DND-41 (cell line): ENCODE results near the gene AKR7A2.

ENCODE experiments used
- ATAC-seq: fragments of 200-7000 bp; cut with Tn5 transposase; 3 replicates; pipeline ENCODE4 v1.9.1; 2021; ENCODE audit warnings: low read depth; ENCODE audit not compliant: insufficient read depth
- DNase-seq: peaks from one replicate; pipeline ENCODE4 v3.0.0-alpha.2; 2020
- H2AFZ ChIP-seq: 2 replicates; pipeline ENCODE4 v1.6.0; 2012; ENCODE audit warnings: low read depth, low read length
- H3K27ac ChIP-seq: 2 replicates; pipeline ENCODE4 v1.5.1; 2012; ENCODE audit warnings: low read length, inconsistent platforms
- H3K27me3 ChIP-seq: fragments of 200-600 bp; sonication (generic); 2 replicates; pipeline ENCODE4 v1.6.0; 2012; ENCODE audit warnings: low read length, mild to moderate bottlenecking, inconsistent platforms; ENCODE audit not compliant: insufficient read depth, poor library complexity
- H3K36me3 ChIP-seq: 2 replicates; pipeline ENCODE4 v1.5.1; 2012; ENCODE audit warnings: low read length, inconsistent platforms; ENCODE audit not compliant: insufficient read depth
- H3K4me1 ChIP-seq: 2 replicates; pipeline ENCODE4 v1.5.1; 2012; ENCODE audit warnings: mild to moderate bottlenecking, low read length; ENCODE audit not compliant: insufficient read depth
- H3K4me2 ChIP-seq: 2 replicates; pipeline ENCODE4 v1.6.0; 2012; ENCODE audit warnings: mild to moderate bottlenecking, moderate library complexity, low read length, inconsistent platforms; ENCODE audit not compliant: insufficient read depth
- H3K4me3 ChIP-seq, 2 experiments: fragments of 200-600 bp in 1 of 2; shearing (Covaris generic) in 1 of 2; 2 replicates each; pipeline ENCODE4 v1.5.1; 2012 to 2016; ENCODE audit warnings: inconsistent platforms in 2 of 2, low read length in 2 of 2, mild to moderate bottlenecking in 2 of 2, low read depth in 1 of 2, moderate library complexity in 1 of 2
- H3K79me2 ChIP-seq: 2 replicates; pipeline ENCODE4 v1.6.0; 2012; ENCODE audit warnings: low read length, inconsistent platforms; ENCODE audit not compliant: insufficient read depth
- H3K9ac ChIP-seq: 2 replicates; pipeline ENCODE4 v1.6.0; 2012; ENCODE audit warnings: low read depth, mild to moderate bottlenecking, inconsistent platforms, low read length, moderate library complexity
- H3K9me3 ChIP-seq: 2 replicates; pipeline ENCODE4 v1.5.1; 2012; ENCODE audit warnings: low read length, moderate library complexity, mild to moderate bottlenecking, inconsistent platforms; ENCODE audit not compliant: insufficient read depth, severe bottlenecking
- H4K20me1 ChIP-seq: 2 replicates; pipeline ENCODE4 v1.6.0; 2012; ENCODE audit warnings: low read length; ENCODE audit not compliant: insufficient read depth
- EZH2 ChIP-seq: IDR thresholded peaks from 3 replicates; pipeline ENCODE4 v1.6.1; 2012; ENCODE audit warnings: borderline replicate concordance, low read depth, mild to moderate bottlenecking, moderate library complexity, low read length, inconsistent platforms; ENCODE audit not compliant: severe bottlenecking
- TF ChIP-seq, protein P1 (sequence below): IDR thresholded peaks from 2 replicates; pipeline ENCODE4 v1.5.1; 2012; ENCODE audit warnings: borderline replicate concordance, low read length, moderate library complexity, mild to moderate bottlenecking; ENCODE audit not compliant: poor library complexity, severe bottlenecking; ENCODE audit errors: extremely low read depth

AKR7A2 gene

DNA sequence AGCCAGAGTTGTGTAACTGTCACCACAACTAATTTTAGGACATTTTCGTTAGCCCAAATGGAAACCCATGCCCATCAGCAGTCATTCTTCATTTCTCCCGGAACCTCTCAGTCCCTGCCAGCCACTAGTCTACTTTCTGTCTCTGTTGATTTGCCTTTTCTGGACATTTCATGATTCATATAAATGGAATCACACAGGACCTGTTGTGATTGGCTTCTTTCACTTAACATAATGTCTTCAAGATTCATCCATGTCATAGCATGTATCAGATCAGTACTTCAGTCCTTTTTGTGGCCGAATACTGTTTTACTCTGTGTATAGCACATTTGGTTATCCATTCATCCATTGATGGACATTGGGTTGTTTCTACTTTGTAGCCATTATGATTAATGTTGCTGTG lies 7.3 kb upstream of the AKR7A2 start:
- H3K4me2 ChIP-seq = no peak overlapping the region
- H3K4me3 ChIP-seq = no peak overlapping the region
- TF ChIP-seq, protein P1, sequence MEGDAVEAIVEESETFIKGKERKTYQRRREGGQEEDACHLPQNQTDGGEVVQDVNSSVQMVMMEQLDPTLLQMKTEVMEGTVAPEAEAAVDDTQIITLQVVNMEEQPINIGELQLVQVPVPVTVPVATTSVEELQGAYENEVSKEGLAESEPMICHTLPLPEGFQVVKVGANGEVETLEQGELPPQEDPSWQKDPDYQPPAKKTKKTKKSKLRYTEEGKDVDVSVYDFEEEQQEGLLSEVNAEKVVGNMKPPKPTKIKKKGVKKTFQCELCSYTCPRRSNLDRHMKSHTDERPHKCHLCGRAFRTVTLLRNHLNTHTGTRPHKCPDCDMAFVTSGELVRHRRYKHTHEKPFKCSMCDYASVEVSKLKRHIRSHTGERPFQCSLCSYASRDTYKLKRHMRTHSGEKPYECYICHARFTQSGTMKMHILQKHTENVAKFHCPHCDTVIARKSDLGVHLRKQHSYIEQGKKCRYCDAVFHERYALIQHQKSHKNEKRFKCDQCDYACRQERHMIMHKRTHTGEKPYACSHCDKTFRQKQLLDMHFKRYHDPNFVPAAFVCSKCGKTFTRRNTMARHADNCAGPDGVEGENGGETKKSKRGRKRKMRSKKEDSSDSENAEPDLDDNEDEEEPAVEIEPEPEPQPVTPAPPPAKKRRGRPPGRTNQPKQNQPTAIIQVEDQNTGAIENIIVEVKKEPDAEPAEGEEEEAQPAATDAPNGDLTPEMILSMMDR = no peak
- no peak for TF ChIP-seq EZH2
- H3K4me1 ChIP-seq = no peaks in the 10 kb centered on the region
- 0 out of 2 replicates have a peak, but pooled peaks cover 6% of the 10 kb centered on the region for H4K20me1 ChIP-seq
- H3K27me3 ChIP-seq = no peaks in the 10 kb centered on the region
- H2AFZ ChIP-seq = no peak overlapping the region
- no peaks in the 10 kb centered on the region for H3K36me3 ChIP-seq
- no peaks in the 10 kb centered on the region for H3K79me2 ChIP-seq
- no peak for DNase-seq
- no peak overlapping the region for H3K9ac ChIP-seq
- no peak overlapping the region for H3K27ac ChIP-seq
- ATAC-seq = no peak
- H3K9me3 ChIP-seq = no peaks in the 10 kb centered on the region

DNA sequence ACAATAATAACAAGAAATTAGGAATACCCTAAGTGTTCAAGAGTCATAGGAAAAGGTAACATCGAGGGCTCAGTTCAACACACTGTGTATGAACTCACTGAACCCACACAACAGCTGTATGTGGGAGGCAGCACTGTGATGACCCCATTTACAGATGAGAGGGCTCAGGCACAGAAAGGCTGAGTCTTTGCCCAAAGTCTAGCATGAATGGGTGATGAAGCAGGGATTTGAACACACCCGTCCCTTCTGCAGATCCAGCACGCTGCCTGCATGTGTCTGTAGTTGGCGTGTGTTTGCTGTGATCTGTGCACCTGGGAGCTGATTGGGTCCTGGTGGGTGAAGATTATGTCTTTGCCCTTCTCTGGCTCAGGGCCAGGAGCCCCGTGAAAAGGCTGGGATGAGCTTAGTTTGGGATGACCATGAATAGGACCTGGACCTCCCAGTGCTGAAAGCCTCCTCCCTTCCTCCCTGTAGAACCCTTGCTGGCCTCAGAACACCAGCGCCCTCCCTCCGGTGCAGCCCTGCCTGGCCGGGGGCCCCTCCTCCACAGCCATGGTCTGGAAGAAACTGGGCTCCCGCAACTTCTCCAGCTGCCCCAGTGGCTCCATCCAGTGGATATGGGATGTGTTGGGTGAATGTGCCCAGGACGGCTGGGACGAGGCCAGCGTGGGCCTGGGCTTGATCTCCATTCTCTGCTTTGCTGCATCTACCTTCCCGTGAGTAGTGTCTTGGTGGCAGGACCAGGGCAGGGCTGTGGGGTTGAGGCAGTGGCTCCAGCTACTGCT lies 5.4 kb upstream of the AKR7A2 start:
- TF ChIP-seq, protein P1 = no peak
- TF ChIP-seq EZH2 = no peak
- H3K27me3 ChIP-seq = no peaks in the 10 kb centered on the region
- H3K4me1 ChIP-seq = peaks cover 11% of the 10 kb centered on the region
- H3K79me2 ChIP-seq = no peaks in the 10 kb centered on the region; the same call in 1 of the 2 replicates
- H3K27ac ChIP-seq = no peak overlapping the region
- H3K36me3 ChIP-seq = no peaks in the 10 kb centered on the region
- H3K9me3 ChIP-seq = no peaks in the 10 kb centered on the region
- ATAC-seq (no peak), DNase-seq (no peak)
- no peak overlapping the region for H3K9ac ChIP-seq
- no peak overlapping the region for H3K4me2 ChIP-seq
- 0 out of 2 replicates have a peak, but pooled peaks cover 6% of the 10 kb centered on the region for H4K20me1 ChIP-seq
- H3K4me3 ChIP-seq = no peak overlapping the region
- no peak overlapping the region for H2AFZ ChIP-seq

DNA sequence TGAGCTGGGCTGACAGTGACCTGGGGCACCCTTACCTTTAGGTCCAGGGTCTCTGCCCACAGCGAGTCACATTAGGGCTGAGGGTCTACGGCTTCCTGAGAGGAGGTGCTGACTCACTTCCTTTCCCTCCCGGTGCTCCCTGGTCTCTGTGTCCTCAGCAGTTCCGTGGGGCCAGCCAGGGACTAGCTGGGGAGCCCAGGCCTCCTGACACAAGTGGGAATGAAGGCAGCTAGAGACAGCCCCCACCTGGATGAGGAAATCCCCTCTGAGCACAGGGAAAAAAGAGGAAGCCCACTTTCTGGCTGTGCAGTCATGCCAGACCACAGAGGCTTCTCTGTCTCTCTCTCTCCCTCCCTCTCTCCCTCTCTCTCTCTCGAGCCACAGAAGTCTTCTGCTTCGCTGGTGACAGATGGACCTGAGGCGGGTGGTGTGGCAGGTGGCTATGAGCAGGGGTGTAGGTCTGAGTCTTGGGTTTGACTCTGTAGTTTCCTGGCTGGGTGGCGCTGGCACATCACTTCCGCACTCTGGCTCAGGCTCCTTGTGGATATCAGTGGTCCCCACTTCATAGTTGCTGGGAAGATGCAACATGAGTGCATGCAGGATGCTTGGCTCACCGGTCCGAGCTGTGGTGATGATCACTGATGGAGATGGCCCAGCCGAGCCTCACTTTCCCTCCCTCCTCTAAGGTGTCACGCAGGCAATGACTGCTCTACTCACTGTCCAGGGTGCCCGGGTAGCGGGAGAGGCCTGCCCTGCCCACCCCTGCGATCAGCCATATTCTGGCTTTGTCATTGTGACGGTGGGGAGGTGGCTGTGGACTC lies 3.6 kb upstream of the AKR7A2 start:
- DNase-seq = no peak
- Histone ChIP-seq H4K20me1 (0 out of 2 replicates have a peak, but pooled peaks cover 6% of the 10 kb centered on the region), H3K4me1 (peaks cover 21% of the 10 kb centered on the region), H3K9ac (no peak overlapping the region), H3K27ac (no peak overlapping the region), H3K4me2 (no peak overlapping the region), H3K36me3 (no peaks in the 10 kb centered on the region; the same call in 1 of the 2 replicates), H3K4me3 (no peak overlapping the region), H2AFZ (no peak overlapping the region), H3K79me2 (peaks cover 13% of the 10 kb centered on the region), H3K27me3 (no peaks in the 10 kb centered on the region), H3K9me3 (no peaks in the 10 kb centered on the region)
- TF ChIP-seq, protein P1 = no peak
- no peak for TF ChIP-seq EZH2
- no peak for ATAC-seq
